K562 (cell line): ENCODE data around the gene SGMS1. TPM values are rescaled to one million over a fixed set of nuclear protein-coding genes. Genes with fewer than 3 reads are reported as not detected.

Experiments
- C11orf30 ChIP-seq: fragments of 450-650 bp; IDR thresholded peaks from 2 replicates; pipeline ENCODE4 v1.6.1; 2016; ENCODE audit warnings: low read depth, mild to moderate bottlenecking
- ETV1 ChIP-seq: fragments of 450-650 bp; conservative IDR thresholded peaks from 2 replicates; pipeline ENCODE4 v1.6.1; 2016; ENCODE audit warnings: missing genetic modification characterization, control low read depth, low read depth, missing compliant biosample characterization
- MEF2D ChIP-seq: conservative IDR thresholded peaks from 2 replicates; pipeline ENCODE4 v1.6.1; 2016; ENCODE audit warnings: low read depth, missing genetic modification characterization, missing compliant biosample characterization
- NRF1 ChIP-seq, 2 experiments: fragments of 450-650 bp; IDR thresholded peaks in 1 of 2; conservative IDR thresholded peaks in 1 of 2; 2 replicates each; pipeline ENCODE4 v1.6.1; 2014; ENCODE audit warnings: mild to moderate bottlenecking in 2 of 2
- RBBP5 ChIP-seq: fragments of 200-600 bp; sonication (generic); IDR thresholded peaks from 2 replicates; pipeline ENCODE4 v1.6.1; 2012; ENCODE audit warnings: borderline replicate concordance, mild to moderate bottlenecking, low read length, control low read depth, inconsistent platforms; ENCODE audit not compliant: insufficient read depth, poor library complexity, severe bottlenecking
- SMARCA4 ChIP-seq: fragments of 450-650 bp; IDR thresholded peaks from 2 replicates; pipeline ENCODE4 v1.6.1; 2016
- polyA plus RNA-seq, 8 experiments: library from polyadenylated mRNA; depleted of rRNA in 4 of 8; stranded (reverse) in 5 of 8; unstranded in 3 of 8; fragments of >200 nt; fragmentation: Nextera tagmentation in 2 of 8; fragmentation: Illumina TruSeq in 1 of 8; extraction: Ambion mirVana in 2 of 8; extraction: Trizol in 1 of 8; gene quantifications; 2 replicates each; pipeline versions ENCODE4 v1.2.1 to v1.2.3, GENCODE V29; 2011 to 2014; ENCODE audit warnings: inconsistent platforms in 1 of 8, missing spikeins in 1 of 8
- total RNA-seq, 7 experiments: library from RNA; depleted of rRNA in 6 of 7; stranded (reverse); fragments of >200 nt in 6 of 7; fragmentation: Illumina TruSeq in 2 of 7; extraction: Trizol in 2 of 7; gene quantifications; 2 replicates each; pipeline versions ENCODE4 v1.2.1 to v1.2.3, GENCODE V29; 2011 to 2021; ENCODE audit warnings: low replicate concordance in 1 of 7
- TF ChIP-seq, protein P1 (sequence below): IDR thresholded peaks from 2 replicates; pipeline ENCODE4 v1.6.1; 2014; ENCODE audit warnings: antibody characterized with exemption
- TF ChIP-seq, protein P2 (sequence below), 2 experiments: fragments of 450-650 bp in 1 of 2; sonication (generic) in 1 of 2; formaldehyde crosslinking in 1 of 2; IDR thresholded peaks in 1 of 2; conservative IDR thresholded peaks in 1 of 2; 2 replicates each; pipeline versions ENCODE4 v1.6.1 to v1.8.1; 2016 to 2023; ENCODE audit warnings: mild to moderate bottlenecking in 2 of 2, moderate library complexity in 2 of 2, inconsistent platforms in 1 of 2, missing genetic modification reagents in 1 of 2
- TF ChIP-seq, protein P3 (sequence below), 2 experiments: IDR thresholded peaks; 2 replicates each; pipeline ENCODE4 v1.6.1; 2011; ENCODE audit warnings: borderline replicate concordance in 1 of 2, control low read depth in 1 of 2, low read depth in 1 of 2, low read length in 1 of 2, mild to moderate bottlenecking in 1 of 2, mixed read lengths in 1 of 2, moderate library complexity in 1 of 2; ENCODE audit not compliant: insufficient read depth in 1 of 2, insufficient read length in 1 of 2, poor library complexity in 1 of 2, severe bottlenecking in 1 of 2; ENCODE audit errors: extremely low read depth in 1 of 2
- TF ChIP-seq, protein P4 (sequence below): fragments of 450-650 bp; conservative IDR thresholded peaks from 2 replicates; pipeline ENCODE4 v1.6.1; 2016; ENCODE audit warnings: missing genetic modification characterization, low read depth, mild to moderate bottlenecking, missing compliant biosample characterization, moderate library complexity

Gene SGMS1
- total and polyA plus RNA-seq, 9 of the 15 experiments (the other 6 are each of a cell fraction or from before 2014, with no cell fraction given): 22.6 to 232 (median 82.2) TPM

DNA sequence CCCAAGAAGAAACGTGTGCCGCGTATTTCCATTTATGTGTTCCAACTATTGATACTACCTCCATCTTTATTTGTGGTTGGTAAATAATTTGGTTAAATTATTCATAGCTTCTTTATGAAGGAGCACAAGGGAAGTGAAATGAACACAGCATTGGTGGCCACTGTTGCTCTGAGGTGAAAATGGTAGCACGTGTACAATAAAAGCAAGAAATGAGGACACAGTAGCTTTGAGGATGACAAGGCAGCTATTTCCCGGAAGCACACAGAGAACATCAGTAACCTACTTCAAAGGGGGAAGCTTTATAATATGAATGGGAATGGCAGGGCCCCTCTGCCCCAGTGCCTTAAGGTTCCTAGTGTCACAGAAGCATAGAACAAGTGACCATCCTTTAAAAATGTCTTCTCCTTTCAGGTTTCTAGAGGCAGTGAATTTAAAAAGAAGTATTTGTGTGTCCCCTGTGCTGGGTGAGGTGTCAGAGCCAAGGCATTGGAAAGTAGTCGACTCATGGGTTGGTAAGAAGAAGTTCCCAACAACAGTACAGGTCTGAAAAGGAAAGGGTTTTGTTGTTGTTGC lies 78.8 kb downstream of the SGMS1 start (continued):
- TF ChIP-seq, protein P1, sequence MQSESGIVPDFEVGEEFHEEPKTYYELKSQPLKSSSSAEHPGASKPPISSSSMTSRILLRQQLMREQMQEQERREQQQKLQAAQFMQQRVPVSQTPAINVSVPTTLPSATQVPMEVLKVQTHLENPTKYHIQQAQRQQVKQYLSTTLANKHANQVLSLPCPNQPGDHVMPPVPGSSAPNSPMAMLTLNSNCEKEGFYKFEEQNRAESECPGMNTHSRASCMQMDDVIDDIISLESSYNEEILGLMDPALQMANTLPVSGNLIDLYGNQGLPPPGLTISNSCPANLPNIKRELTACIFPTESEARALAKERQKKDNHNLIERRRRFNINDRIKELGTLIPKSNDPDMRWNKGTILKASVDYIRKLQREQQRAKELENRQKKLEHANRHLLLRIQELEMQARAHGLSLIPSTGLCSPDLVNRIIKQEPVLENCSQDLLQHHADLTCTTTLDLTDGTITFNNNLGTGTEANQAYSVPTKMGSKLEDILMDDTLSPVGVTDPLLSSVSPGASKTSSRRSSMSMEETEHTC: no peak
- TF ChIP-seq, protein P2, sequence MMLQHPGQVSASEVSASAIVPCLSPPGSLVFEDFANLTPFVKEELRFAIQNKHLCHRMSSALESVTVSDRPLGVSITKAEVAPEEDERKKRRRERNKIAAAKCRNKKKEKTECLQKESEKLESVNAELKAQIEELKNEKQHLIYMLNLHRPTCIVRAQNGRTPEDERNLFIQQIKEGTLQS (IDR thresholded peaks at IDR 0.05): 0 out of 2 replicates have a peak, but pooled peaks have one; percentile 17
- TF ChIP-seq, protein P2 (CRISPR knock-in tag; conservative IDR thresholded peaks at IDR 0.05): no peak
- TF ChIP-seq ETV1 (tag): peak; percentile 42; the same call in 1 of the 2 replicates
- TF ChIP-seq C11orf30: 0 out of 2 replicates have a peak, but pooled peaks have one; percentile 45
- peak; percentile 23 for TF ChIP-seq RBBP5
- TF ChIP-seq, protein P3, sequence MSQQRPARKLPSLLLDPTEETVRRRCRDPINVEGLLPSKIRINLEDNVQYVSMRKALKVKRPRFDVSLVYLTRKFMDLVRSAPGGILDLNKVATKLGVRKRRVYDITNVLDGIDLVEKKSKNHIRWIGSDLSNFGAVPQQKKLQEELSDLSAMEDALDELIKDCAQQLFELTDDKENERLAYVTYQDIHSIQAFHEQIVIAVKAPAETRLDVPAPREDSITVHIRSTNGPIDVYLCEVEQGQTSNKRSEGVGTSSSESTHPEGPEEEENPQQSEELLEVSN (IDR thresholded peaks at IDR 0.05; ENCODE audit: borderline replicate concordance in 1 of 2, extremely low read depth in 1 of 2, insufficient read depth in 1 of 2, insufficient read length in 1 of 2, low read depth in 1 of 2, low read length in 1 of 2, poor library complexity in 1 of 2, severe bottlenecking in 1 of 2): peak; percentile 32 to 60
- no peak for TF ChIP-seq MEF2D (tag)
- TF ChIP-seq, protein P4, sequence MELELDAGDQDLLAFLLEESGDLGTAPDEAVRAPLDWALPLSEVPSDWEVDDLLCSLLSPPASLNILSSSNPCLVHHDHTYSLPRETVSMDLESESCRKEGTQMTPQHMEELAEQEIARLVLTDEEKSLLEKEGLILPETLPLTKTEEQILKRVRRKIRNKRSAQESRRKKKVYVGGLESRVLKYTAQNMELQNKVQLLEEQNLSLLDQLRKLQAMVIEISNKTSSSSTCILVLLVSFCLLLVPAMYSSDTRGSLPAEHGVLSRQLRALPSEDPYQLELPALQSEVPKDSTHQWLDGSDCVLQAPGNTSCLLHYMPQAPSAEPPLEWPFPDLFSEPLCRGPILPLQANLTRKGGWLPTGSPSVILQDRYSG (tag): peak; percentile 74; the same call in 1 of the 2 replicates
- peak; percentile 34; the same call in 1 of the 2 replicates for TF ChIP-seq SMARCA4
- 0 out of 4 replicates have a peak, but pooled peaks of 1 of the 2 experiments have one; percentile 11 for TF ChIP-seq NRF1 (conservative IDR thresholded peaks at IDR 0.05 in 1 of 2, IDR thresholded peaks at IDR 0.05 in 1 of 2)
